Measurements from ENCODE around the gene COL16A1. TPM values are rescaled to one million over a fixed set of nuclear protein-coding genes. Genes with fewer than 3 reads are reported as not detected.

COL16A1 gene
- polyA plus RNA-seq, 12 donors = 76.0 to 346 (median 123) TPM; not detected in 1

- DNase-seq = no peak
These were observed 35.4 kb downstream of the COL16A1 start for GRCh38 chr1:31668303-31668883.

GRCh38 chr1:31667065-31667785 lies 36.6 kb downstream of the COL16A1 start:
- no peak for DNase-seq

- DNase-seq = no peak
These were observed 37.4 kb downstream of the COL16A1 start for GRCh38 chr1:31666263-31666963.

- peak; percentile 72 for DNase-seq
These were observed 38.5 kb downstream of the COL16A1 start for GRCh38 chr1:31665234-31665878.

- no peak for DNase-seq
These were observed 39.3 kb downstream of the COL16A1 start for GRCh38 chr1:31664528-31664927.

- peak; percentile 68 for DNase-seq
These were observed 40.0 kb downstream of the COL16A1 start for GRCh38 chr1:31663622-31664452.

GRCh38 chr1:31662463-31662862 lies 41.4 kb downstream of the COL16A1 start:
- no peak for DNase-seq

GRCh38 chr1:31661856-31662255 lies 42.0 kb downstream of the COL16A1 start:
- no peak for DNase-seq

- DNase-seq = no peak
These were observed 42.9 kb downstream of the COL16A1 start for GRCh38 chr1:31660871-31661455.

- DNase-seq = no peak
These were observed 43.9 kb downstream of the COL16A1 start for GRCh38 chr1:31659889-31660288.

GRCh38 chr1:31658721-31659120 lies 45.1 kb downstream of the COL16A1 start:
- no peak for DNase-seq

- no peak for DNase-seq
These were observed 45.8 kb downstream of the COL16A1 start for GRCh38 chr1:31657972-31658510.

GRCh38 chr1:31657020-31657804 lies 46.6 kb downstream of the COL16A1 start:
- DNase-seq = no peak

- no peak for DNase-seq
These were observed 48.1 kb downstream of the COL16A1 start for GRCh38 chr1:31655756-31656155.

GRCh38 chr1:31655104-31655503 lies 48.7 kb downstream of the COL16A1 start:
- no peak for DNase-seq

GRCh38 chr1:31654474-31654776 lies 49.4 kb downstream of the COL16A1 start:
- DNase-seq = no peak

- DNase-seq = no peak
These were observed 49.9 kb downstream of the COL16A1 start for GRCh38 chr1:31653717-31654473.

GRCh38 chr1:31652891-31653499 lies 50.8 kb downstream of the COL16A1 start:
- no peak for DNase-seq

- no peak for DNase-seq
These were observed 52.1 kb downstream of the COL16A1 start for GRCh38 chr1:31651766-31652165.
